Inflammatory macrophage treated with lipopolysaccharide for 4 hours (primary cell): ENCODE measurements around the gene TRAF3.
"Not testable (repeated sequence)": the region's sequence is repeated elsewhere in the genome, so short reads cannot be mapped to it uniquely, and the experiment has no call there.

ENCODE experiments used
- DNase-seq: peaks from one replicate; pipeline ENCODE4 v3.0.0-alpha.2; 2020

Gene TRAF3

DNA sequence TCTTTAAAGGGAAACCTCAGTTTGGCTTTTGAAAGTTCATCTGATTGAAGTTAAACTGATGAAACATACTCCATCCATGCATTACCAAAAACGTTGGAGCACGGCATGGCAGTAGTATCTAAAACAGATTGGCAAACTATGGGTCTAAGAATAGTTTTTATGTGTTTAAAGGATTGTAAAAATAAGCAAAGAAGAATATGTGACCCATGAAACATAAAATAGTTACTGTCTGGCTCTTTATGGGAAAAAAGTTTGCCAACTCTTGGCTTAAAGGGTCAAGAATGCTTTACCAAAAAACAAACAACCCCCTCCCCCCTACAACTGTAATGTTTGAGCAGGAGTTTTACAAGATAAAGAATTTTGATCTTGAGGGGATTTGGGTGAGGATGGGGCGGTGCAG lies 32.6 kb downstream of the TRAF3 start:
- DNase-seq, result no peak

- no peak for DNase-seq
Observed at GRCh38 chr14:102810523-102810922, 33.3 kb downstream of the TRAF3 start.

GRCh38 chr14:102811254-102811963 lies 34.2 kb downstream of the TRAF3 start:
- no peak for DNase-seq

GRCh38 chr14:102811971-102812370 lies 34.7 kb downstream of the TRAF3 start:
- DNase-seq, result no peak

DNA sequence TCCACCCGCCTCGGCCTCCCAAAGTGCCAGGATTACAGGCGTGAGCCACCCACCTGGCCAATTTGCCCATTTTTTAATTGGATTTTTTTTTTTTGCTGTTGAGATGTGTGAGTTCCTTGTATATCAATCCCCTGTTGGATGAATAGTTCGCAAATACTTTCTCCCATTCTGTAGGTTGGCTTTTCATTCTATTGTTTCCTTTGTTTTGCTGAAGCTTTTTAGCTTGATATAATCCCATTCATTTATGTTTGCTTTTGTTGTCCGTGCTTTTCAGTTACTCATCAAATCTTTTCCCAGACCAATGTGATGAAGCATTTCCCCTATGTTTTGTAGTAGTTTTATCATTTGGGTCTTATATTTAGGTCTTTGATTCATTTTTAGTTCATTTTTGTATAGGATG lies 36.4 kb downstream of the TRAF3 start:
- no peak for DNase-seq

GRCh38 chr14:102817318-102817717 lies 40.1 kb downstream of the TRAF3 start:
- no peak for DNase-seq

- peak; percentile 20 for DNase-seq
Observed at GRCh38 chr14:102817942-102818940, 41.0 kb downstream of the TRAF3 start.

- peak; percentile 15 for DNase-seq
Observed at GRCh38 chr14:102819176-102819628, 42.0 kb downstream of the TRAF3 start.

- no peak for DNase-seq
Observed at GRCh38 chr14:102819747-102820330, 42.6 kb downstream of the TRAF3 start.

- no peak for DNase-seq
Observed at GRCh38 chr14:102821252-102821651, 44.0 kb downstream of the TRAF3 start.

DNA sequence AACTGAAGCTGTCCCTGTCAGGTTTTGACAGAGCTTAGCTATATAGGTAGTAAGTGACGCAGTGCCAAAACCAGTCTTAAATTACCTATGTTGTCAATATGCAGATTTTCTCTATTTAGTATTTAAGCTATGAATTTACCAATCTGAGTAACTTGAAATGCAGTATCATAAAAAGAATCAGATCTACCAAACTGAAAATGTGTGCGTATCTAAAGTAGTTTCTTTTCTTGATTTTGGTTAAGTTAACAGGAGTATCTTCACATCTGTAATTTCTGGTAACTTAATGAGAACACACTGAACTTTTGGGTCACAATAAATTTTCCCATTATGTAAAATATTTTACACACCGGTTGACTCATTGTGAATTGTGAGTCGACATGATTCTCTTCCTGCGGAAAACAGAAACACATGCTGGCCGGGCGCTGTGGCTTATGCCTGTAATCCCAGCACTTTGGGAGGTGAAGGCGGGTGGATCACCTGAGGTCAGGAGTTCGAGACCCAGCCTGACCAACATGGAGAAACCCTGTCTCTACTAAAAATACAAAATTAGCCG lies 45.1 kb downstream of the TRAF3 start:
- peak; percentile 16 for DNase-seq

GRCh38 chr14:102822887-102823286 lies 45.6 kb downstream of the TRAF3 start:
- DNase-seq, result not testable (repeated sequence)

- no peak for DNase-seq
Observed at GRCh38 chr14:102823546-102823945, 46.3 kb downstream of the TRAF3 start.

DNA sequence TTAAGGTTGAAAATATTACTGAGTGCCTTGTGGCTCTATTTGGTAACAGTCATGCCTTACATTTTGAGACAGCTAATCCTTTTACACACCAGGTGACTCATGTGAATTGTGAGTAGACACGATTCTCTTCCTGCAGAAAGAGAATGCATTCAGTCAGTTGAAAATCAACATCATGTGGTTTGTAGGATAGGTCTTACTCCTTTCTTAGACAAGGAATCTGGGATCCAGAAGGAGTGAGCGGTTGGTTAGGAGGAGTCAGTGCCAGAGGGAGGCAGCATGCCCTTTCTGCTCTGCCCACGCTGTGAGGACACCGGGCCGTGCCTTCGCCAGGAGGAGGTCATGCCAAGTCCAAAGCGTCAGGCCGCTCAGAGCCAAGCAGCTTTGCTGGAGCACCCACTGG lies 47.6 kb downstream of the TRAF3 start:
- DNase-seq, result no peak

DNA sequence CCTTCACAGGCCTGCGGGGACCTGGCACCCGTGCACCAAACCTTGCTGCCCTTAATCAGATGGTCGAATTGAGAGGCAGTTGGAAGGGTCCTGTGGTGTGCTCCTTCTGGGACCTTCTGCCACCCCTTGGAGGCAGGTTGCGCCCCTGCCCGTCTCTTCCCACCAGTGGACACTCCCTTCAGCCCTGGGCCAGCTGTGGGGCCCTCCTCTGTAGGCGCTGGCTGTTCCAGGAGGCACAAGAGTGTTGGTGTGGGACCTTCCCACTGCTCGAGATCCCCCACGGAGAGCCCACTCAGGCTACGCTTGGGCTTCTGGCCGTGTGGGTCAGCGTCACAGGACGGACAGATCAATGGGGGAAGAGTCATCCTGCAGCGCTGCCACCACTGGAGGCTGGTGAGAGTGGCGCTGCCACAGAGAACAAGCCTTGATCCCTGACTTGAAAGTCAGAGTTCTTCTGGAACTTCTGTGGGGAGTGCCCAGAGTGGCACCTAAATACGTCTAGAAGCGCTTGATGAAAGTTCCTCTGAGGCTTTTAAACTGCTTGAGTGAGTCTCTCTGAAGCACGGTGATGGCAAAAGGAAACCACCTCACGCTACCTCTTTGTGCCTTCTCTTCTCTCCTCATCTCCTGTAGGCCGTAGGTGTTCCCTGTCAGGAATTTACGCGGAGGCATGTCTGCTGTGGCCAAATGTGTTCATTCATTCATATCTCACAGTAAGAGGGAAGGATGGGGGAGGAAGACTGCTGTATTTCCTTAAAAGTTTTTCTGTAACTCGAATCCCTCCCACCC lies 48.3 kb downstream of the TRAF3 start:
- DNase-seq, result no peak

GRCh38 chr14:102826161-102826560 lies 48.9 kb downstream of the TRAF3 start:
- DNase-seq, result no peak

DNA sequence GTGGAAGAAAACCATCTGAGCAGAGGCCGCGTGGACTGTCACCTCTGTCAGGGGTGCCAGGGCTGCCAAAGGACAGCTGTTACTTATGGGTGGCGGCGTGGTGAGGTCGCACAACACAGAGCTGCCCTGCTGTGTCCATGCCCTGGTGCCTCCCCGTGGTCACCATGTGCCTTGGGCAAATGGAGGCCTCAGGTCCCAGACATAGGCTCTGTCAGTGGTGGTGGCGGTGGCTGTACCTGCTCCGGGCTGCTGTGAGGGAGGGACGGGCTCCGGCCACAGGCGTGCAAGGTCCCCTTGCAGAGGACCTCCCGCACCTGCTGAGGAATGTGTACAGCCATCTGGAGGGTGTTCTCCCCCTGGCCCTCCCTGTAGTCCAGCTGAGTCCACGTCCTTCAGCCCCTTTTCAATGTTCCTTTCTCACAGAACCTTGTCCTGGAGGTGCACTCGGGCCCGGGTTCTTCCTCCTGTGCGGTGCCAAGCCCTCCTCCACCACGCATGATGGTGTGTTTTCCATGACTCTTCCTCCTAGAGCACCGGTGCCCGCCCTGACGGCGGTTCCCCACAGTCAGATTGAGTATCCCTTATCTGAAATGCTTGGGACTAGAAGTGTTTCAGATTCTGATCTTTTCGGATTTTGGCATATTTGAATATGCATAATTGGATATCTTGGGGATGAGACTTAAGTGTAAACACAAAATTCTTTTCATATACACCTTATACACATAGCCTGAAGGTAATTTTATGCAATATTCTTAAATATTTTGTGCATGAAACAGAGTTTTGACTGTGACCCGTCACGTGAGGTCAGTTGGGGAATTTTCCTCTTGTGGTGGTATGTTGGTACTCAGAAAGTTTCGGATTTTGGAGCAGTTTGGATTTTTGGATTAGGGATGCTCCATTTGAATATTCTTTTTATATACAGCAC lies 49.8 kb downstream of the TRAF3 start:
- no peak for DNase-seq

- no peak for DNase-seq
Observed at GRCh38 chr14:102827716-102828115, 50.5 kb downstream of the TRAF3 start.

GRCh38 chr14:102828151-102828550 lies 50.9 kb downstream of the TRAF3 start:
- no peak for DNase-seq

- DNase-seq, result no peak
Observed at GRCh38 chr14:102829016-102829548, 51.8 kb downstream of the TRAF3 start.
